Neural cell (in vitro differentiated cells): ENCODE data around the gene PRDX5. TPM values are rescaled to one million over a fixed set of nuclear protein-coding genes. Genes with fewer than 3 reads are reported as not detected.

Source experiments
- H2AFZ ChIP-seq: fragments of 200-600, 300-800 bp; sonication (generic), shearing (Covaris generic); 2 replicates; pipeline ENCODE4 v1.6.0; 2014; ENCODE audit warnings: low read depth, mild to moderate bottlenecking, antibody characterized with exemption, low read length, moderate library complexity
- H3F3A ChIP-seq: fragments of 200-600 bp; shearing (Covaris generic); 2 replicates; pipeline ENCODE4 v1.6.1; 2016; ENCODE audit warnings: mild to moderate bottlenecking, moderate library complexity, mixed read lengths, antibody characterized with exemption, low read length; ENCODE audit not compliant: insufficient read depth, poor library complexity, severe bottlenecking
- H3K27ac ChIP-seq: fragments of 200-600, 300-800 bp; sonication (generic), shearing (Covaris generic); 2 replicates; pipeline ENCODE4 v1.5.1; 2014; ENCODE audit warnings: mild to moderate bottlenecking, low read length, moderate library complexity
- H3K27me3 ChIP-seq: fragments of 300-800, 200-600 bp; sonication (generic), shearing (Covaris generic); 2 replicates; pipeline ENCODE4 v1.6.0; 2014; ENCODE audit warnings: mild to moderate bottlenecking, low read depth, low read length, moderate library complexity; ENCODE audit not compliant: insufficient read depth
- H3K36me3 ChIP-seq: fragments of 300-800, 200-600 bp; sonication (generic), shearing (Covaris generic); 2 replicates; pipeline ENCODE4 v1.5.1; 2014; ENCODE audit warnings: mild to moderate bottlenecking, antibody characterized with exemption, low read length, moderate library complexity; ENCODE audit not compliant: insufficient read depth
- H3K4me2 ChIP-seq: fragments of 300-800, 200-600 bp; sonication (generic), shearing (Covaris generic); 2 replicates; pipeline ENCODE4 v1.6.0; 2014; ENCODE audit warnings: mild to moderate bottlenecking, low read length
- H3K4me3 ChIP-seq: fragments of 300-800, 200-600 bp; sonication (generic), shearing (Covaris generic); 2 replicates; pipeline ENCODE4 v1.5.1; 2014; ENCODE audit warnings: mild to moderate bottlenecking, low read length, moderate library complexity
- H3K79me2 ChIP-seq: fragments of 200-600 bp; shearing (Covaris generic); replicated peaks from 2 replicates; pipeline ENCODE4 v1.6.0; 2014; ENCODE audit warnings: mild to moderate bottlenecking, low read length, moderate library complexity; ENCODE audit not compliant: insufficient read depth
- H3K9ac ChIP-seq: fragments of 300-800, 200-600 bp; sonication (generic), shearing (Covaris generic); 2 replicates; pipeline ENCODE4 v1.6.1; 2016; ENCODE audit warnings: mild to moderate bottlenecking, low read length, mixed read lengths
- H3K9me2 ChIP-seq: fragments of 200-600 bp; shearing (Covaris generic); 2 replicates; pipeline ENCODE4 v1.6.1; 2016; ENCODE audit warnings: mild to moderate bottlenecking, low read length, mixed read lengths; ENCODE audit not compliant: insufficient read depth
- H3K9me3 ChIP-seq: fragments of 200-600, 300-800 bp; sonication (generic), shearing (Covaris generic); 2 replicates; pipeline ENCODE4 v1.6.1; 2016; ENCODE audit warnings: mild to moderate bottlenecking, mixed run types, low read length, moderate library complexity, mixed read lengths
- H4K20me1 ChIP-seq: fragments of 200-600 bp; shearing (Covaris generic); 2 replicates; pipeline ENCODE4 v1.6.1; 2016; ENCODE audit warnings: mild to moderate bottlenecking, mixed run types; ENCODE audit not compliant: insufficient read depth
- CTCF ChIP-seq: fragments of 450-650 bp; IDR thresholded peaks from 2 replicates; pipeline ENCODE4 v1.5.1; 2014; ENCODE audit warnings: antibody characterized with exemption, mild to moderate bottlenecking, moderate library complexity; ENCODE audit not compliant: poor library complexity, severe bottlenecking
- EP300 ChIP-seq: fragments of 450-650 bp; conservative IDR thresholded peaks from 2 replicates; pipeline ENCODE4 v1.6.1; 2014; ENCODE audit warnings: antibody characterized with exemption, mild to moderate bottlenecking, moderate library complexity; ENCODE audit not compliant: poor library complexity, severe bottlenecking
- EZH2 ChIP-seq: fragments of 200-600, 300-800 bp; shearing (Covaris generic), sonication (generic); IDR thresholded peaks from 2 replicates; pipeline ENCODE4 v1.6.1; 2014; ENCODE audit warnings: antibody characterized with exemption, low read length, borderline replicate concordance, mild to moderate bottlenecking; ENCODE audit not compliant: insufficient read depth, poor library complexity, severe bottlenecking
- MXI1 ChIP-seq: fragments of 450-650 bp; conservative IDR thresholded peaks from 2 replicates; pipeline ENCODE4 v1.6.1; 2014; ENCODE audit warnings: antibody characterized with exemption, mild to moderate bottlenecking; ENCODE audit not compliant: poor library complexity, severe bottlenecking
- RAD21 ChIP-seq: fragments of 450-650 bp; conservative IDR thresholded peaks from 2 replicates; pipeline ENCODE4 v1.6.1; 2014; ENCODE audit warnings: antibody characterized with exemption, mild to moderate bottlenecking, moderate library complexity
- REST ChIP-seq: IDR thresholded peaks from 2 replicates; pipeline ENCODE4 v1.6.1; 2012; ENCODE audit warnings: borderline replicate concordance
- SMC3 ChIP-seq: fragments of 450-650 bp; conservative IDR thresholded peaks from 2 replicates; pipeline ENCODE4 v1.6.1; 2014; ENCODE audit warnings: antibody characterized with exemption, mild to moderate bottlenecking, moderate library complexity; ENCODE audit not compliant: poor library complexity
- TAF1 ChIP-seq: IDR thresholded peaks from 2 replicates; pipeline ENCODE4 v1.6.1; 2012; ENCODE audit warnings: low read depth
- polyA plus RNA-seq: library from polyadenylated mRNA; depleted of rRNA; stranded (reverse); fragments of >200 nt; gene quantifications from 2 replicates; pipeline ENCODE4 v1.2.3, GENCODE V29; 2014

The PRDX5 gene
- polyA plus RNA-seq, 1 donor from 2014 or later = 452 TPM

- H3K4me3 ChIP-seq = no peak overlapping the region
Observed at GRCh38 chr11:64369440-64370421, 51.8 kb downstream of the PRDX5 start.

DNA sequence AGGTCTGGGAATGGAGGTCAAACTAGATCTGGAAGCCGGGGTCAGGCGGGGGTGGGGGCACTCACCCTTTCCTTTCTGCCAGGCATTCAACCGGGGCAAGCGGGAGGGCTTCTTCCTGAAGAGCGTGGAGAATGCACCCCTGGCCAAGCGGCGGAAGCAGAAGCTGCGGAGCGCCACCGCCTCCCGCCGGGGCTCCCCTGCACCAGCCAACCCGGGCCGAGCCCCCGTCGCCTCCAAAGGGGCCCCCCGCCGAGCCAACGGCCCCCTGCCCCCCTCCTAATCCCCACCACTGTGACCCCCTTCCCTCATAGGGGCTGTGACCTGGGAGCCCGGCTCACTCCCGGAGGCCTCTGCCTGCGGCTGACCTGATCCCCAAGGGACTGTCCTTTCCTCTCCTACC lies 53.3 kb downstream of the PRDX5 start:
- H3K27ac ChIP-seq = no peak overlapping the region
- no peaks in the 10 kb centered on the region for H3F3A ChIP-seq
- H4K20me1 ChIP-seq = no peaks in the 10 kb centered on the region
- no peak overlapping the region for H2AFZ ChIP-seq
- no peak overlapping the region for H3K4me3 ChIP-seq
- no peaks in the 10 kb centered on the region for H3K27me3 ChIP-seq
- H3K9ac ChIP-seq = no peak overlapping the region
- H3K9me3 ChIP-seq = no peaks in the 10 kb centered on the region
- H3K36me3 ChIP-seq = no peaks in the 10 kb centered on the region
- no peaks in the 10 kb centered on the region for H3K79me2 ChIP-seq
- H3K4me2 ChIP-seq = no peak overlapping the region
- H3K9me2 ChIP-seq = no peaks in the 10 kb centered on the region
- TF ChIP-seq RAD21 = no peak
- TF ChIP-seq SMC3 = no peak
- TF ChIP-seq MXI1 = no peak
- no peak for TF ChIP-seq REST
- TF ChIP-seq EZH2 = no peak
- TF ChIP-seq EP300 = no peak

More at GRCh38 chr11:64369440-64370421, 51.8 kb downstream of the PRDX5 start:
- Histone ChIP-seq H3K27ac (no peak overlapping the region), H3K9me3 (no peaks in the 10 kb centered on the region), H3K79me2 (no peaks in the 10 kb centered on the region), H4K20me1 (no peaks in the 10 kb centered on the region), H2AFZ (no peak overlapping the region), H3K9ac (no peak overlapping the region), H3K27me3 (no peaks in the 10 kb centered on the region), H3K4me2 (no peak overlapping the region), H3K36me3 (no peaks in the 10 kb centered on the region), H3F3A (no peaks in the 10 kb centered on the region), H3K9me2 (no peaks in the 10 kb centered on the region)
- TF ChIP-seq MXI1 = no peak
- TF ChIP-seq REST = no peak
- no peak for TF ChIP-seq TAF1
- no peak for TF ChIP-seq CTCF
- TF ChIP-seq RAD21 = no peak
- TF ChIP-seq SMC3 = no peak
